Left forelimb (tissue), 1 donor: ENCODE data around the gene CD5L.

Experiments
- DNase-seq: peaks from one replicate; pipeline ENCODE4 v3.0.0-alpha.2; 2018; ENCODE audit warnings: low spot score

The CD5L gene

GRCh38 chr1:157841708-157842107 lies at the start of gene CD5L:
CD5L (minus strand) TSS chr1:157841808; CDS start chr1:157841701, 107 bp downstream.
- no peak for DNase-seq

- no peak for DNase-seq
Measured at GRCh38 chr1:157882580-157882979, 41.0 kb upstream of the CD5L start.

GRCh38 chr1:157880621-157881020 lies 39.0 kb upstream of the CD5L start:
- DNase-seq, result no peak

- DNase-seq, result no peak
Measured at GRCh38 chr1:157878059-157878458, 36.5 kb upstream of the CD5L start.

GRCh38 chr1:157870490-157870889 lies 28.9 kb upstream of the CD5L start:
- no peak for DNase-seq

- DNase-seq, result no peak
Measured at GRCh38 chr1:157868654-157869053, 27.0 kb upstream of the CD5L start.

- no peak for DNase-seq
Measured at GRCh38 chr1:157862114-157863070, 20.8 kb upstream of the CD5L start.

GRCh38 chr1:157856538-157856937 lies 14.9 kb upstream of the CD5L start:
- no peak for DNase-seq

- no peak for DNase-seq
Measured at GRCh38 chr1:157852476-157852875, 10.9 kb upstream of the CD5L start.

GRCh38 chr1:157849229-157849875 lies 7.7 kb upstream of the CD5L start:
- DNase-seq, result no peak

GRCh38 chr1:157844089-157844830 lies 2.7 kb upstream of the CD5L start:
- DNase-seq, result no peak

- DNase-seq, result no peak
Measured at GRCh38 chr1:157842939-157843338, 1.3 kb upstream of the CD5L start.

- no peak for DNase-seq
Measured at GRCh38 chr1:157838966-157839365, 2.6 kb downstream of the CD5L start.

- DNase-seq, result no peak
Measured at GRCh38 chr1:157834430-157834829, 7.2 kb downstream of the CD5L start.

GRCh38 chr1:157833145-157833544 lies 8.5 kb downstream of the CD5L start:
- no peak for DNase-seq

- DNase-seq, result no peak
Measured at GRCh38 chr1:157831968-157832626, 9.5 kb downstream of the CD5L start.

GRCh38 chr1:157830887-157831286 lies 10.7 kb downstream of the CD5L start:
- DNase-seq, result no peak

GRCh38 chr1:157829711-157830110 lies 11.9 kb downstream of the CD5L start:
- no peak for DNase-seq

GRCh38 chr1:157829210-157829609 lies 12.4 kb downstream of the CD5L start:
- DNase-seq, result no peak

- no peak for DNase-seq
Measured at GRCh38 chr1:157820299-157820698, 21.3 kb downstream of the CD5L start.

- no peak for DNase-seq
Measured at GRCh38 chr1:157819896-157820295, 21.7 kb downstream of the CD5L start, which contains the start of gene FCRL1. FCRL1 (minus strand) TSS chr1:157820120; CDS start chr1:157820037, 83 bp downstream.

- no peak for DNase-seq
Measured at GRCh38 chr1:157819215-157819614, 22.4 kb downstream of the CD5L start.
